Activated naive CD8-positive, alpha-beta T cell treated with anti-CD3 and anti-CD28 coated beads, Interleukin-2, amount 50 U/mL, for 16 hours (primary cell): Measurements from ENCODE around the gene MMD.
"Not testable (repeated sequence)": the region's sequence is repeated elsewhere in the genome, so short reads cannot be mapped to it uniquely, and the experiment has no call there.

Experiments
- DNase-seq: peaks from one replicate; pipeline ENCODE4 v3.0.0-alpha.2; 2020; ENCODE audit warnings: low read depth, low spot score

MMD gene, protein sequence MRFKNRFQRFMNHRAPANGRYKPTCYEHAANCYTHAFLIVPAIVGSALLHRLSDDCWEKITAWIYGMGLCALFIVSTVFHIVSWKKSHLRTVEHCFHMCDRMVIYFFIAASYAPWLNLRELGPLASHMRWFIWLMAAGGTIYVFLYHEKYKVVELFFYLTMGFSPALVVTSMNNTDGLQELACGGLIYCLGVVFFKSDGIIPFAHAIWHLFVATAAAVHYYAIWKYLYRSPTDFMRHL

DNA sequence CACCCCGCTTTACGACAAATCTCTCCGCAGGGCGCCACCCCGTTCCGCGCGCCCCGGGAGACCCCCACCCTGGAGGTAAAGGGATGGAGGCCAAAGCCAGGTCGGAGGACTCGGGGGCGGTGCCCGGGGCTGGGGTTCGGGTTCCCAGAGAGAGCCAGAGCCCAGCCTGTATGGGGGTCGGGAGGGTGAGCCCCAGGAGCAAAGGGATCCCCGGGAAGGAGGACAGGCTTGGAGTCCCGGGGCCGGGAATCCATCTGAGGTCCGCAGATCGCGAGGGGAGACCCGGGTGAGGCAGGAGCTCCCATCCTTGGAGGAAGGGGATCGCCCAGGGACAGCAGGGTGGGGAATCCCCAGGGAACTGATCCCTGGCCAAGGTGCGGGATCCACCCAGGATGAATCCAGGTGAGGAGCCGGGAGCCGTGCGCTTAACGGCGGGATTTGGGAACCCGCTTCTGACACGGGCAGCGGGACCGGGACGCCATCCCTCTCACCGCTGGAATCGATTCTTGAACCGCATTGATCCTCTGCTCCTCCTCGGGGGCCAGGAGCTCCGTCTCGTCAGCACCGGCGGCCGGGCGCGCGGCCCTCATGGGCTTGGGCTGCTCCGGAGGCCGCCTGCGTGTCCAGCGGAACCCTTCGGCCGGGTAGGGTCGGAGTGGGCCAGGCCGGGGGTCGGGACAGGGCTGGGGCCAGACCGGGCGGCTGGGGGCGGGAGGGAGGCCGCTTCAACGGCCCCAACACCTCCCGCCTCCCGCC lies at the start of gene MMD:
TSS of gene MMD (minus strand) at position 657 of the 756 bp plus-strand sequence. CDS start at position 517, 140 bp downstream.
- no peak for DNase-seq

DNA sequence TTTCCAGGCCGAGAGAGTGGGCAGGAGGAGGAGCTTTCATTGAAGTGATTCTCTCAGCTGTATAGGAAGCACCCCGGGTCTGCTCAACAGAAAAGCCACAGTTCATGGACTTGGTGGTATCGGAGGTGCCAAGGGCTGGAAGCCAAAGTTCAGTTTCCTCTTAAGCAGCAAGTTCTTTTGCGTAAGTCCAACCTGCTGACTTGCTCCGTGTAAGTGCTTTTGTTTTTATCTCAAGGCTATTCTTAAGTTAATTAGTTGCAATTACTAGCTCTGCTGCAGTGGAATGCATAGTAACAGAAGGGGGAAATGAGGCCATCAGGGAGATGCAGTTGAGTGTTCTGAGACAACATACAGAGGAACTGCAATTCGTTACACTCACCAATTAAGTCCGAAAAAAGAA lies 45.0 kb upstream of the MMD start:
- DNase-seq: no peak

DNA sequence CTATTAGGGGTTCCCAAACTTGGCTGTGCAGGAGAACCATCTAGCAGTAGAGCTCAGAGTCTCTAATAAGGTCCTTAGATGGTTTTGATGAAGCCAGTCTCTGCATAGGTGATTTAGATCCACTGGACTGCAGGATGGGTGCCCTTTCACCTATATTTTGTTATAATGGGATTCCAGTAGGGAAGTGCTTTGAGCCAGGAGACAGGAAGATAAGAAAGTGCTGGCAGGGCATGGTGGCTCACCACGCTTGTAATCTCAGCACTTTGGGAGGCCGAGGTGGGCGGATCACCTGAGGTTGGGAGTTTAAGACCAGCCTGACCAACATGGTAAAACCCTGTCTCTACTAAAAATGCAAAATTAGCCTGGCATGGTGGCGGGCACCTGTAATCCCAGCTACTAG lies 44.1 kb upstream of the MMD start:
- DNase-seq: not testable (repeated sequence)

DNA sequence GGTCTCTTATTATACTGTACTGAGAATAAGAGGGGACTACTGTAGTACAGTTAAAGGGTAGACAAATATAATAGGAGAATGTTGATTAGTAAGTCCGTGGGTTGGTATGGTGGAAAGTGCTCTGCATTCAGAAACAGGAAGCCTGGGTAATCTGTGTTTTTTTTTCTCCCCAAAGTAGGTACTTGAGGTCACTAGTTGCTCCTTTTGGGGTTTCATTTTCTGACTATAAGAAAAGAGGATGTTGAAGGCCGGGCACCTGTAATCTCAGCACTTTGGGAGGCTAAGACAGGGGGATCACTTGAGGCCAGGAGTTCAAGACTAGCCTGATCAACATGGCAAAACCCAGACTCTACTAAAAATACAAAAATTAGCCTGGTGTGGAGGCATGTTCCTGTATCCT lies 42.0 kb upstream of the MMD start:
- DNase-seq: no peak

DNA sequence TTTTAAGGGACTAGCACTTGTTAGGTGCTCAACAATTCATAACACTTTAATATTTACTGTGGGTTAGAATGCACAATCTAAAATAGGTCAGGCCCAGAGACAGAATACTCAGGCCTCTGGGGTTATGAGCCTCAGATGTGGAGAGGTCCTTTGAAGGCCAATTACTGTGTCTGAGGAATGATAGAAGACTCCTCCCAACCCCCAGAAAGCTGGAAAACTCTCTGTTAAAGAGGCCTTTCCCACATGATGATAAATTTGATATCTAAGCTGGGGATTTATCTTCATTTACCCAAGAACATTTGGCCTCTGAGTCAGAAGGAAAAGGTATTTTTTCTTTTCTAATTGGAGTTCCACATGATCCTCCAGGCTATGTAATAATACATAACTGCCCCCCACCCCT lies 41.1 kb upstream of the MMD start:
- no peak for DNase-seq

DNA sequence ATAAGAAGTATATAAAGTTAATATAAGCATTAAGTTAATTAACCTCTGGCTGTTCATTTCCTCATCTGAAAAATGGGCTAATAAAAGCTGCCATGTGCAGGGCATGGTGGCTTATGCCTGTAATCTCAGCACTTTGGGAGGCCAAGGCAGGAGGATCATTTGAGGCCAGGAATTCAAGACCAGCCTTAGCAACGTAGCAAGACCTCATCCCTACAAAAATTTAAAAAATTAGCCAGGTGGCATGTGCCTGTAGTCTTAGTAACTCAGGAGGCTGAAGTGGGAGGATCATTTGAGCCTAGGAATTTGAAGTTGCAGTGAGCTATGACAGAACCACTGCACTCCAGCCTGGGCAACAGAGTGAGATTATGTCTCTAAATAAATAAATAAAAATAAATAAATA lies 40.6 kb upstream of the MMD start:
- no peak for DNase-seq

DNA sequence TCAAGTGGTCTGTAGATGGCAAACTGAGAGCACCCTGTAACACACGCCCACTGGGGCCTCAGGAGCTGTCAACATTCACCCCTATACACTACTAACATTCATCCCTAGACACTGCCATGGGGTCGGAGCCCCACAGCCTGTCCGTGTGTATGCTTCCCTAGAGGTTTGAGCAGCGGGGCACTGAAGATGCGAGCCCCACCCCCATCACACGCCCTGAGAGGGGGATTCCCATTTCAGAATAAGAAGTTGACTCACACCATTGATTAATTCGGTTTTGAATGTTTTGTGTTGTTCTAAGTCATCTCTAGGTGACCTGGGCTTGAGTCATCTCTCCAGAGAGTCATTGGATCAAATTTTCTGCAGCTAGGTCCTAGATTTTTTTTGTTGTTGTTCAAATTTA lies 37.3 kb upstream of the MMD start:
- no peak for DNase-seq

DNA sequence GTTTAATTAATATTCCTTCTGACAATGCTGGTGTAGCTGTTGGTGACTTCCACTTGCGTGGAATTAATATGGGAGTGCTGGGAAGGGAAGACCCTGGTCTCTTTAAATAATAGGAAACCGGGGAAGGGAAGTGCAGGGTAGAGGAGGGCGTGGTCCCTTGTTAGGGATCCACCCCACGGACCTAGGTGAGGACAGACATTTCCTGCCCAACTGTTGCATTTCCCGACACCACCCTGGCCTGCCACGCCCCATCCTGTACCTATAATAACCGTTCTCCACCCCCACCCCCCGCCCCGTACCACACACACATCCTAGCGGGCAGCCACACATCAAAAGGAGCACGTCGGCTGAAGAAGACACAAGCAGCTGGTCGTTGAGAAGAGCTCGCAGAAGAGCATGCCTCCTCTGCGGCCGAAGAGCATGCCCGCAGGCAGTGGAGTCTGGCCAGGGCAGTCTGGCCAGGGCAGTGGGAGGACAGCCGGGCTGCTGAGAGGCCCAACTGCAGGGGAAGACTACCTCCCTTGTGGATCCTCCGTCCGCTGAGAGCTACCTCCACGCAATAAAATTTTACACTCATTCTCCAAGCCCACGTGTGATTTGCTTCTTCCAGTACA lies 36.8 kb upstream of the MMD start:
- no peak for DNase-seq

DNA sequence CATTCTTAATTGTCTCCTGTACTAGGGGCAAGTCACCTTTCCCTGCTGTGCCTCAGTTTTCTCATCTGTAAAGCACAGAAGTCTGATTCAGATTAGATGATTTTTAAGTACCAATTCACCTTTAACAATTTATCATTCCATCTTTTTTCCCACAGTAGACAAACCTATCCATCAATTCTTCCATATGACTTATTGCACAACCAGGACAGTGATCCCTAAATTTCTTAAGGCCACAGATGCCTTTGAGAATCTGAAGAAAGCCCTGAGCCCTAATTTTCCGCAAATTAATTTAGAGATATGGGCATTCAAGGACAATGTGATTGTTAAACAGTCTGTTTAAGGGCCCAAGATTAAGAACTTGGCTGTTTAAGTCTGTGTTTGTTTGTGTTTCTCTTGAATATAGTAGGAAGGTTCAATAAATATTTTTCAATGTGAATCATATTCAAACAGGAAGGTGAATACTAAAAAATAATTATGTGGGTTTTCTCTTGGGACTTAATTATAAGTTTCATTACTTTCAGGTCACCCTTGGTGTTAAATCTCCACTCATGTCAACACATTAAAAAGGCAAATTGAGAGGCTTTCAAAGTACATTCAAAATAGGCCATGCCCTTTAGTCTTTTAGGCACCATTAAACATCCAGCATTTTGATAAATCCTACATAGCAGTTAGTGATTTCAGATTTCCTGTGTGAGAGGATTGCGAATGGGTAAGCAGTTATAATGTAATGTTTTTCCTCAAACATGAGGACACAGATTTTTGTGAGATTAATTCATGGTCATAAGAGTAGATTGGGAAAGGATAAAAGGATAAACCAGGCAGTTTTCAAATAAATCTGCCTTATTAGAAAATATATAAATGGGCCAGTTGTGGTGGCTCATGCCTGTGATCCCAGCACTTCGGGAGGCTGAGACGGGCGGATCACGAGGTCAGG lies 34.9 kb upstream of the MMD start:
- DNase-seq: no peak

DNA sequence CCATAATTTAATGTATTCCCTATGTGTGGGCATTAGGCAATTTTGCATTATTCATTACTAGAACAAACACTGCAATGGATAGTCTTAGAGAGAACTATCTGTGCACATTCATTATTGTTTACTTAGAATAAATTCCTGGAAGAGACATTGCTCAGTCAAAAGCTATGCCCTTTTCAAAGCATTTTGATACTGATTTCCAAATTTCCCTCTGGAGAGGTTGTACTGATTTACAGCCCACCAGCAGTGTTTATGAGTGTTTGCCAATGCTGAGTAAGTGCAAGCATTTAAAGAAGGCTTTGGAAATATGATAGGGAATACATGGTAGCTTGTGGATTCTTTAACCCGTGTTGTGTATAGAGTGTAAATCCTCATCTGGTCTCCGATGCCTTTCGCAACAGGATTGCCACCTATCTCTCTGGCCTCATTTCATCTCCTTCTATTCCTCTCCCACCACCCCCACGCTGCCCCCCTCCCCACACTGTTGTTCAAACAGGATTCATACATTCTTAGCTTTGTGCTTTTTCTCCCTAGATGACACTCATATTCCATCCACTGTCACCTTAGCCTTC lies 33.4 kb upstream of the MMD start:
- no peak for DNase-seq

DNA sequence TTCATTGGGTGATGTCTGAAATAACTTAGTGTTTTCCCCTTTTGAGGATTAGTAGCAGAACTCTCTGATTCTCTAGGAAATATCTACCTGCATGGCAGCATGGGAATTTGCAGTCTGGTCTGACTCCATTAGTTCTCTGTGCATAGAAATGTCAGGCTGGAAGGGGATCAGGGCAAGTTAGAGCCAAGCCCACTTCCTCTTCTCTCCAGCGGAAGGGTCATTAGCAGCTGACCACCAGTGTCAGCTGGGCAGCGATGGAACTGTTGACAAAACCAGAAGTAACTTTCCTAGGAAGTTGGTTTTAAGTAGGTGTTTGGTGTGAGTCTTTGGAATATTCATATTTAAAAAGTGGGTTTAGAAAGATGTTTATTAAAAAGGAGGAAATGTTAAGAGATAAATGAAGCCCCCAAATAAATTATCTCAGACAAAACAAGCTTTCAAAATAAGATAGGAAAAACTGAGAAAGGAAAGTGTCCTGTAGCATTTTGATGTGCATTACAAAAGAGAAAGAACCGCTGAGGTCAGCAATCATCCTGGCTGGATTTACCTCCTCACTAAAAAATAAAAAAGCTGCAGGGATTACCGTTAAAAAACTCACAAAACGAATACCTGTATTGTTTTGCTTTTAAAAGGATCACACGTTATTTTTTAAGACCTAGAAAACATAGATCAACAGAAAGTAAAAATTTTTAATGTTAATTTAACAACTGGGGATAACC lies 32.4 kb upstream of the MMD start:
- DNase-seq: no peak

DNA sequence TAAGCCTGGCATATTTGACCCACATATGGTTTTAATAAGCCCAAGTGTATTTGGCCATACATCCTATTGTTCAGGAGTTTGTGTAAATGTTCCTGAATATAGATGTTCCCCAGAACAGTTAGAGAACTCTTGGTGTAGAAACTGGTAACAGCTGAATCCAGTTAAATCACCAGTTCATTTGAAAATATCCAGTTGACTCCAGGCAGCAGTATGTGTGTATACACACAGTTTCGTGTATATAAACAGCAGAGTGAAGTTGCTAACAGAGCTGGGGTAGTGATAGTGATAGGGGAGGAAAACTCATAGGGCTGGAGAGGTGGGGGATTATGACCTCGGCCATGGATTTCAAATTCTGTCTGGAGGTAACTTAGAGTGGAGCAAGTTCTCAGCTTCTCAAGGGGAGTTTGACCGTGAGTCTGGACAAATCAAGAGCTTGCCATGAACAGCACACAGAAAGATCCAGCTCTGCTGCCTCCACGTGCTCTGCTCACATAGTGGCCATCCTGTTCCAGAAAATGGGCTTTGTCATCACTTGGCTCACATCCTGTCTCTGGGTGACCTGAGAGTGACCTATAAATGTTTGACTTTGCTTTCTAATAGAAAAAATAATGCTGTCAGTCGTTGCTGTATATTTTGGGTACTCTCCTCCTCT lies 30.6 kb upstream of the MMD start:
- DNase-seq: no peak

DNA sequence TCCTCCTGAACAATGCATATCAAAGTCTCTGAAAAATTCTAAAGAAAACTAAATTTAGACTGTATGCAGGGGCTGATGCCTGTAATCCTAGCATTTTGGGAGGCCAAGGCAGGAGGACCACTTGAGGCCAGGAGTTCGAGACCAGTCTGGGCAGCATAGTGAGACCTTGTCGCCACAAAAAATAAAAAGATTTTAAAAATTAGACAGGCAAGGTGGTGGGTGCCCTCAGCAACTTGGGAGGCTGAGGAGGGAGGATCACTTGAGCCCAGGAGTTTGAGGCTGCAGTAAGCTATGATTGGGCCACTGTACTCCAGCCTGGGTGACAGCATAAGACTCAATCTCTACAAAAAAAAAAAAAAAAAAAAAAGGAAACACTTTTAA lies 30.1 kb upstream of the MMD start:
- no peak for DNase-seq

DNA sequence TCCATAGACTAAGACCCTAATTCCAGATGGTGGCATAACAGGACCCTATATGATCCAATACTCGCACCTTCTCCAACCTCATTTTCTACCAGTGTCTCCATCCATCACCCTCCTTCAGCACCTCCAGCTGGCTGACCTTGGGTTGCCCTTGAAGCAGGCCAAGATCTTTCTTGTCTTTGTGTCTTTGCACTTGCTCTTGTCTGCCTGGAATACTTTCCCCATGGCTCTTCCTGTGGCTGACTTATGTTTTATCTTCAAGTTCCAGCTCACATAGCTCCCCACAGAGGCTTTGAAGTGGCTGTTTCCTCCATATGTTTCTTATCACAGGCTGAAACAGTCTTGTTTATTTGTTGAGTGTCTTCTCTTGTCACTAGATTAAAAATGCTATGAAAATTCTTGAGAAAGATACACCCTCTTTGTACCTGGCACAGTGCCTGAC lies 29.6 kb upstream of the MMD start:
- no peak for DNase-seq

DNA sequence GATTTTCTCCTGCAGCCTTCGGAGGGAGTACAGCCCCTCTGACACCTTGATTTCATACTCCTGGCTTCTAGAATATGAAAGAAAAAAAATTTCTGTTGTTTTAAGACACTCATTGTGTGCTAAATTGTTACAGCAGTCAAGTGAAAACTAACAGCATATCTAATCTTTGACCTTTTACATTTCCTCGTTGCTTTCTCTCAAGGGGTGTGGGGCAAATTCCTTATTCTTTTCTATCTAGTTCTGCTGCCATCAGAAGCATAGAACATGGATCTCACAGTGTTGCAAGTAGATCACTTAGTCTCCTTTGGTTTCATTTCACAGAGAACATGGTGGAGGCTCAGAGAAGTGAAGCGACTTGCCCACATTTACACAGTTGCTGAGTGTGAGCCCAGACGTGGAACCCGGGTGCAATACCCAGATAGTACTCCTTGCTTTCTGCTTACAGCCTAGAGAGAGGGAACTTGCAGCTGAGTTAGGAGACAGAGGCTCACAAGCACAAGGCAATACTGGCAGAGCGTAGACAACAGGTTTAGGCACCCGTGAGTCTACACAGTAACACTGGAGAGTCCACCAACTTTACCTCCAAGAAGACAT lies 28.7 kb upstream of the MMD start:
- DNase-seq: no peak

DNA sequence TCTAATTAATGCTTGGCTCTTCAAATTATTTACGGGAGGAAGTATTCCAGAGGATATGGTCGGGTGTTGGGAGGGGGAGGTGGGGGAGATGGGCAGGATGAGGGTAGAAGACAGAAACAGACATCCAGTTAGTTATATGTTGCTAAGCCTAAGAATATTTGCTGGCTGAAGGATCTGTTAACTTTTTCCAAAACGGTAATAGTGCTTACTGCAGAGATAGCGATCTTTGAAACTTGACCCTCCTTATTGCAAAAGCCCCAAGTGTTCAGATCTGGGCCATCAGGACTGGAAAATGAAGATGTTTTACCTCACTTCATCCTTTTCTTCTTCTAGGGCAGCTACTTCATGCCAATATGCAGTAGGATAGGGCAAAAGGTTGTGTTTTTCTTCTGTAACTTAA lies 27.0 kb upstream of the MMD start:
- DNase-seq: no peak

DNA sequence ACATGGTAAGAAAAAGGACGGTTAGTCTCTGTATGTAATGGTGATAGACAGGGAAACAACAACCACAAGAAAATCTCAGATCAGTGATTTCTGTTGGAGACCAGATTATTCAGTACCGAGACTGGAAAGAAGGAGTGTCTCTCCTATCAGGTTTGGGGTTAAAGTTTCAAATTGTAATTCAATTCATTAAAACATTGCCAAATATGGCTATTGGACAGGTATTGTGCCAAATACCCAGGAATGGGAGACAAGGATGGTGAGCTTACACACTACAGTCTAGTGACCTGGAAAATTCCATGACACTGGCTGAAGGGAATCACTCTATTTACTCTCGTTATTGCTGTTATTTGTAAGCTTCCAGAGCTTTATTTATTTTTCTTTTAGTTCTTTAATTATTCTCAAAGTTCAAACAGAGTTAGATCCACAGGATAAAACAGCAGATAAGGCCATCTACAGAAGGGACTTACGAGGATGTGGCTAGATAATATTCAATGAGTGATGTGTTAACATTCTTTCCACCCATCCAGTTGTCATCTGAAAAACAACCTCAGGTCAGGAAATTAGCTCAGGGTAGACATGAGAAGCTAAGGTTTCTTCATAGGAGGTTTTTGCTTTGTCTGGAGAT lies 25.1 kb upstream of the MMD start:
- no peak for DNase-seq

DNA sequence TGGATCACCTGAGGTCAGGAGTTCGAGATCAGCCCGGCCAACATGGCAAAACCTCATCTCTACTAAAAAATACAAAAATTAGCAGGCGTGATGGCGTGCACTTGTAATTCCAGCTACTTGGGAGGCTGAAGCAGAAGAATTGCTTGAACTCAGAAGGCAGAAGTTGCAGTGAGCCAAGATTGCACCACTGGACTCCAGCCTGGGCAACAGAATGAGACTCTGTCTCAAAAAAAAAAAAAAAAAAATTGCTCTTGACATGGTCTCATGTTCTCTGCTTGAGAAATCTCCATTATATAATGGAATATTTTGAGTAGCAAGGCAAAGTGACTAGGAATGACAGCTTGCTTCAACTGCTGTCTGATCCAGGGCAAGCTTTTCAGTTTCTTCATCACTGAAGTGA lies 24.4 kb upstream of the MMD start:
- DNase-seq: not testable (repeated sequence)
